ENCODE measurements around the gene MYOF. TPM values are rescaled to one million over a fixed set of nuclear protein-coding genes. Genes with fewer than 3 reads are reported as not detected.

Gene MYOF
- total and polyA plus RNA-seq, 9 of the 15 experiments (the other 6 are each of a cell fraction or from before 2014, with no cell fraction given) = 0.06 to 0.27 TPM; not detected in 7

GRCh38 chr10:93378039-93378438 lies 104.1 kb downstream of the MYOF start (continued):
- TF ChIP-seq CBFA2T3 (IDR thresholded peaks at IDR 0.05) = peak; percentile 64
- no peak for TF ChIP-seq MED1 (CRISPR knock-in tag; IDR thresholded peaks at IDR 0.05; ENCODE audit: borderline replicate concordance)
- TF ChIP-seq CREB5 (CRISPR knock-in tag; IDR thresholded peaks at IDR 0.05) = no peak
- no peak for TF ChIP-seq ZBTB5 (IDR thresholded peaks at IDR 0.05)
- TF ChIP-seq SIN3B (IDR thresholded peaks at IDR 0.05; ENCODE audit: low read depth) = no peak
- no peak for TF ChIP-seq RB1 (IDR thresholded peaks at IDR 0.05; ENCODE audit: low read depth)

Data from K562 (cell line).